ENCODE results near the gene SLX4IP. TPM values are rescaled to one million over a fixed set of nuclear protein-coding genes. Genes with fewer than 3 reads are reported as not detected.

Gene SLX4IP
- polyA plus RNA-seq, 12 donors = 3.6 to 8.8 (median 5.2) TPM; not detected in 1

- no peak for DNase-seq
Measured at GRCh38 chr20:10676518-10676917, 241.4 kb downstream of the SLX4IP start.

Other genes with a start within 250 kb of the SLX4IP start
- gene SNAP25, start 216.5 kb upstream of the SLX4IP start, polyA plus RNA-seq (ENCODE audit: insufficient read length in 12 of 12) = 10 to 100 TPM in 1 of 12 donors, 1 to 10 TPM in 10, not detected in 1; 2.8 to 11.7 (median 5.9) TPM
- 10 to 100 TPM in 11 of 12 donors, not detected in 1; 13.8 to 26.8 (median 22.5) TPM for gene MKKS, start 1.1 kb upstream of the SLX4IP start, polyA plus RNA-seq (ENCODE audit: insufficient read length in 12 of 12)
- gene JAG1, start 238.7 kb downstream of the SLX4IP start, polyA plus RNA-seq (ENCODE audit: insufficient read length in 12 of 12) = 10 to 100 TPM in 11 of 12 donors, not detected in 1; 26.4 to 72.9 (median 35.1) TPM

All from muscle of arm (tissue), 12 donors.